Large intestine (tissue), 3 donors: ENCODE measurements around the gene ADGRG7. TPM values are rescaled to one million over a fixed set of nuclear protein-coding genes. Genes with fewer than 3 reads are reported as not detected.
"Not testable (repeated sequence)": the region's sequence is repeated elsewhere in the genome, so short reads cannot be mapped to it uniquely, and the experiment has no call there.

ENCODE experiments used
- DNase-seq, 2 donors: peaks; one replicate each; pipeline versions ENCODE4 v3.0.0 to v3.0.0-alpha.2; 2013
- H3K27ac ChIP-seq: one replicate; pipeline ENCODE4 v1.5.1; 2013; ENCODE audit warnings: low read length
- H3K27me3 ChIP-seq: 2 replicates; pipeline ENCODE4 v1.6.1; 2013; ENCODE audit warnings: low read length; ENCODE audit not compliant: control insufficient read depth, insufficient read depth
- H3K36me3 ChIP-seq: 2 replicates; pipeline ENCODE4 v1.6.1; 2013; ENCODE audit warnings: low read length; ENCODE audit not compliant: control insufficient read depth, insufficient read depth
- H3K4me1 ChIP-seq: one replicate; pipeline ENCODE4 v1.6.1; 2013; ENCODE audit warnings: low read length; ENCODE audit not compliant: control insufficient read depth, insufficient read depth
- H3K4me3 ChIP-seq: one replicate; pipeline ENCODE4 v1.5.1; 2013; ENCODE audit warnings: low read length
- H3K9me3 ChIP-seq: one replicate; pipeline ENCODE4 v1.6.1; 2013; ENCODE audit warnings: mild to moderate bottlenecking, low read depth, low read length, moderate library complexity; ENCODE audit not compliant: control insufficient read depth
- WGBS: methylation state at CpG from one replicate; pipeline ENCODE4 v1.1.5; 2013; ENCODE audit warnings: low lambda C conversion rate; ENCODE audit not compliant: insufficient coverage; 5-methylcytosine and 5-hydroxymethylcytosine counted together
- polyA plus RNA-seq: library from polyadenylated mRNA; unstranded; fragments of 120-200 nt; gene quantifications from one replicate; pipeline ENCODE4 v1.2.1, GENCODE V29; 2013

ADGRG7 gene
- polyA plus RNA-seq, 1 donor: 56.1 TPM

DNA sequence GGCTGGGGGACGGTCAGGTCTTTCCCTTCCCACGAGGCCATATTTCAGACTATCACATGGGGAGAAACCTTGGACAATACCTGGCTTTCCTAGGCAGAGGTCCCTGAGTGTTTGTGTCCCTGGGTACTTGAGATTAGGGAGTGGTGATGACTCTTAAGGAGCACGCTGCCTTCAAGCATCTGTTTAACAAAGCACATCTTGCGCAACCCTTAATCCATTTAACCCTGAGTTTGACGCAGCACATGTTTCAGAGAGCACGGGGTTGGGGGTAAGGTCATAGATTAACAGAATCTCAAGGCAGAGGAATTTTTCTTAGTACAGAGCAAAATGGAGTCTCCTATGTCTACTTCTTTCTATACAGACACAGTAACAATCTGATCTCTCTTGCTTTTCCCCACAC, 57.3 kb downstream of the ADGRG7 start:
- H3K36me3 ChIP-seq: peaks cover 14% of the 10 kb centered on the region
- no CpG with 5 or more reads among the region's 6 CpGs for WGBS
- not testable (repeated sequence) for DNase-seq, H3K9me3 ChIP-seq, H3K4me1 ChIP-seq, H3K27me3 ChIP-seq, H3K4me3 ChIP-seq, H3K27ac ChIP-seq

GRCh38 chr3:100667316-100667715, 57.9 kb downstream of the ADGRG7 start:
- peaks cover 14% of the 10 kb centered on the region for H3K36me3 ChIP-seq
- not testable (repeated sequence) for H3K9me3 ChIP-seq, H3K27ac ChIP-seq, H3K4me1 ChIP-seq, H3K27me3 ChIP-seq, DNase-seq, H3K4me3 ChIP-seq
- no CpG with 5 or more reads among the region's 1 CpG for WGBS

- not testable (repeated sequence) for H3K4me3 ChIP-seq, DNase-seq, H3K36me3 ChIP-seq, H3K27ac ChIP-seq, H3K27me3 ChIP-seq, H3K4me1 ChIP-seq, H3K9me3 ChIP-seq
- WGBS: 71% methylated on average over 1 of the region's 2 CpGs
Observed at GRCh38 chr3:100670995-100671394, 61.6 kb downstream of the ADGRG7 start.

- H3K27me3 ChIP-seq: no peaks in the 10 kb centered on the region
- H3K4me3 ChIP-seq: no peak overlapping the region
- peak; percentile 58 to 85 for DNase-seq
- no peaks in the 10 kb centered on the region for H3K9me3 ChIP-seq
- H3K36me3 ChIP-seq: peaks cover 8% of the 10 kb centered on the region
- H3K4me1 ChIP-seq: peaks cover 24% of the 10 kb centered on the region
- WGBS: no CpG with 5 or more reads among the region's 1 CpG
- peak overlapping the region; percentile 73 for H3K27ac ChIP-seq
Observed at GRCh38 chr3:100681496-100681895, 72.1 kb downstream of the ADGRG7 start.

- DNase-seq: peak in 1 of 2 donors; percentile 58
- Histone ChIP-seq H3K27ac (peak overlapping the region; percentile 73), H3K4me3 (no peak overlapping the region), H3K9me3 (no peaks in the 10 kb centered on the region), H3K27me3 (no peaks in the 10 kb centered on the region), H3K4me1 (peaks cover 24% of the 10 kb centered on the region), H3K36me3 (peaks cover 8% of the 10 kb centered on the region)
- no CpG with 5 or more reads among the region's 41 CpGs for WGBS
Observed at GRCh38 chr3:100682056-100682853, 72.9 kb downstream of the ADGRG7 start.

DNA sequence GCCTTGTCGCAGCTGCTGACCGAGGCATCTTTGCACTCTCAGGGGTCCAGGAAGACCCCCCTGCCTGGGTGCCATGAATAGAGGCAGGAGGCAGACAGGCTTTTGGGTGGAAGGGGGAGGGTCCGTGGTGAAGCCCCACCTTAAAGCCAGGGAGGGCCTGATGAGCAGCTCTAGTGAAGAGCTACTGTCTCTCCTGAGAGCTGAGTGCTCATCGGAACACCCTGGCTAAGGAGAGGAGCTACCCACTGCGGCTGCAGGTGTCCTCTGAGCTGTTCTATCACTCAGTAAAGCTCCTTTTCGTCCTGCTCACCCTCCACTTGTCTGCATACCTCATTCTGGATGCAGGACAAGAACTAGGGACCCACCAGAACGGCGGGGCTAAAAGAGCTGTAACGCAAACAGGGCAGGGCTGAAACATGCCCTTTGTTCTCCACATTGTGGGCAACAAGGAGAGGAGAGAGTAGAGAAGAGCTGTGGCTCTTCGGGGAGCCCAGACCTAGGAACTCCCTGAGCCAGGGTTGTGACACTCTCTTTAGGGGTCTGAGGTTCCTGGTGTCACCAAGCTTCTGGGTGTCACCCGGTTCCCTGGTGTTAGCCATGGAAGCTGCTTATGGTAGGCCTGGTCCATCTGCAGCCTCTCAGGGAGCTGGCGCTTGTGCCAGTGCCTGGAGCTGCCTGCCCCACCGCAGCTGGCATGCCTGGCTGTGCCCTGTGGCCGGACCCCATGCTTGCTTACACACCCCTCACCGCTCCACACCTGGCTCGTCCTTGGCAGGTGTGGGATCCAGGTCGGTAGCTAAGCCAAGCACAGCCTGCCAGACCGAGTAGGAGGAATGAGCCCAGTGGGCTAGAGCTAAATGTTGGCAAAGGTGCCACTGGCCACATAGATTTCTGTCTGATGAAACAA, 73.7 kb downstream of the ADGRG7 start:
- H3K4me1 ChIP-seq: peaks cover 24% of the 10 kb centered on the region
- H3K36me3 ChIP-seq: peaks cover 8% of the 10 kb centered on the region
- no peaks in the 10 kb centered on the region for H3K27me3 ChIP-seq
- no peaks in the 10 kb centered on the region for H3K9me3 ChIP-seq
- H3K4me3 ChIP-seq: no peak overlapping the region
- WGBS: no CpG with 5 or more reads among the region's 18 CpGs
- peak in 1 of 2 donors; percentile 58 for DNase-seq
- peak overlapping the region; percentile 73 for H3K27ac ChIP-seq

DNA sequence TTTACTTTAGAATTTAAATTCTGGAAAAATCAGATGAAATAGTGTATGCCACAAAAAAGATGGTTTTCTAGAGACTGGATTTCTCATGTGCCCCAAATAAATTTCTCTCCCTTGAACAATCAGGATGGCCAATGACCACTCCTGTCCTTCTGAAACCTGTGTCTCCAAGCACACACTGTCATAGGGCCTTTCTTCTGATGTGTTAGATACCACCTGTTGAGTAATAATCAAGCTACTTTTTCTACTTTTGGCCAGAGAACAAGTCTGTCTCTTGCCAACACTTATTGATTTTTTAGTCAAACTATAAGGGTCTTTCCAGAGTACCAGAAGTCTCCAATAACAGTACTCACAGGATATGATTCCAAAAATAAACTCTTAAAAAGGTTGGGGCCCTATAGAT, 83.8 kb downstream of the ADGRG7 start:
- DNase-seq: no peak
- H3K4me1 ChIP-seq: peaks cover 17% of the 10 kb centered on the region

GRCh38 chr3:100695696-100696095, 86.3 kb downstream of the ADGRG7 start:
- Histone ChIP-seq H3K27ac (no peak overlapping the region), H3K27me3 (no peaks in the 10 kb centered on the region), H3K36me3 (peaks cover 5% of the 10 kb centered on the region), H3K4me1 (peaks cover 19% of the 10 kb centered on the region), H3K9me3 (peaks cover 7% of the 10 kb centered on the region), H3K4me3 (no peak overlapping the region)
- no CpG with 5 or more reads among the region's 2 CpGs for WGBS
- DNase-seq: no peak

More for the DNA sequence above, 83.8 kb downstream of the ADGRG7 start:
- H3K36me3 ChIP-seq: peaks cover 5% of the 10 kb centered on the region
- H3K27ac ChIP-seq: no peak overlapping the region
- no peaks in the 10 kb centered on the region for H3K27me3 ChIP-seq
- H3K4me3 ChIP-seq: no peak overlapping the region
- peaks cover 7% of the 10 kb centered on the region for H3K9me3 ChIP-seq

DNA sequence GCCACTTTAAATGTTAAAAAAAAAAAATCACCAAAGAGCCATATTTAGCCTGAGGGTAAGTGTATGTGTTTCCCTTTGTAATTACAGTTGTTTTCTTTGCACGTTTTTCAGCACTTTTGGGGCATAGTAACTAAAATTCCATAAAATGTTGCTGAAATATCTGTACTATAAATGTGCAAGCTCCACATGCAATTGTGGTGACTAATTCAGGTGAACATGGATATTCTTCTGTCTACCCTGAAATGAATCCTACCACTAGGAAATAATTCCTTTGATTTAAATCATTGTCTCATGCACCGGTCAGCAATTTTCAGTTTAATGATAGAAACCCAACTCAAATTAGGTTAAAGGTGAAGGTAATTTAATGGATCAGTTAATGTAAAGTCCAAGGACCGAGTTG, 86.8 kb downstream of the ADGRG7 start:
- Histone ChIP-seq H3K9me3 (peaks cover 7% of the 10 kb centered on the region), H3K36me3 (peaks cover 5% of the 10 kb centered on the region), H3K27ac (peak overlapping the region; percentile 94), H3K4me3 (no peak overlapping the region), H3K4me1 (peaks cover 19% of the 10 kb centered on the region), H3K27me3 (no peaks in the 10 kb centered on the region)
- 80% methylated on average over 1 of the region's 3 CpGs for WGBS
- DNase-seq: no peak

- H3K27ac ChIP-seq: peak overlapping the region; percentile 94
- H3K4me3 ChIP-seq: no peak overlapping the region
Observed at GRCh38 chr3:100697172-100697571, 87.8 kb downstream of the ADGRG7 start.

More at GRCh38 chr3:100697172-100697571, 87.8 kb downstream of the ADGRG7 start:
- Histone ChIP-seq H3K27me3 (no peaks in the 10 kb centered on the region), H3K9me3 (peaks cover 7% of the 10 kb centered on the region), H3K4me1 (peaks cover 19% of the 10 kb centered on the region), H3K36me3 (peaks cover 5% of the 10 kb centered on the region)
- peak; percentile 86 to 94 for DNase-seq
- no CpG with 5 or more reads among the region's 7 CpGs for WGBS
